ENCODE data around the gene INPP5J. TPM values are rescaled to one million over a fixed set of nuclear protein-coding genes. Genes with fewer than 3 reads are reported as not detected.

The INPP5J gene
- total RNA-seq, 2 experiments from 2014 or later: 0.15 TPM; not detected in 1

GRCh38 chr22:31112547-31113091 lies 10.1 kb upstream of the INPP5J start:
- POLR2A ChIA-PET: interaction anchor here (0.7 kb wide), 1 partner anchor 633 kb away, joined by 3 read pairs; no protein-coding TSS in a partner anchor
- CTCF ChIA-PET: interaction anchor here (1.0 to 1.2 kb wide), 2 partner anchors 27 to 274 kb away, joined by 3 read pairs; no protein-coding TSS in a partner anchor

- ChIA-PET POLR2A (no interaction called here), CTCF (interaction anchor here (0.9 kb wide), 1 partner anchor 33 kb away, joined by 4 read pairs; no protein-coding TSS in a partner anchor)
Observed at GRCh38 chr22:31118046-31118820, 4.5 kb upstream of the INPP5J start.

GRCh38 chr22:31119026-31119717 lies 3.6 kb upstream of the INPP5J start:
- ChIA-PET POLR2A (no interaction called here), CTCF (interaction anchor here (0.9 kb wide), 1 partner anchor 34 kb away, joined by 4 read pairs; no protein-coding TSS in a partner anchor)

GRCh38 chr22:31120230-31120629 lies 2.5 kb upstream of the INPP5J start:
- ChIA-PET POLR2A (interaction anchor here (0.7 kb wide), 1 partner anchor 23 kb away, joined by 3 read pairs; no protein-coding TSS in a partner anchor), CTCF (interaction anchor here (0.6 kb wide), 1 partner anchor 346 kb away, joined by 3 read pairs; no protein-coding TSS in a partner anchor)

- POLR2A ChIA-PET: no interaction called here
- CTCF ChIA-PET: interaction anchor here (0.6 kb wide), 1 partner anchor 346 kb away, joined by 3 read pairs; no protein-coding TSS in a partner anchor
Observed at GRCh38 chr22:31120642-31121041, 2.1 kb upstream of the INPP5J start.

GRCh38 chr22:31121403-31121802 lies 1.4 kb upstream of the INPP5J start:
- ChIA-PET POLR2A (no interaction called here), CTCF (no interaction called here)

- ChIA-PET CTCF (no interaction called here), POLR2A (no interaction called here)
Observed at GRCh38 chr22:31122196-31122531, 602 bp upstream of the INPP5J start.

- ChIA-PET CTCF (no interaction called here), POLR2A (no interaction called here)
Observed at GRCh38 chr22:31123292-31123602, 481 bp downstream of the INPP5J start.

GRCh38 chr22:31124290-31124689 lies 1.5 kb downstream of the INPP5J start:
- ChIA-PET CTCF (interaction anchor here (0.7 to 1.0 kb wide), 2 partner anchors 16 to 17 kb away, joined by 3 to 4 read pairs; partner anchors contain the start of genes PLA2G3 and SELENOM), POLR2A (no interaction called here)

- ChIA-PET POLR2A (interaction anchor here (0.6 kb wide), 1 partner anchor 221 kb away, joined by 4 read pairs; the partner anchor contains the start of gene PATZ1), CTCF (interaction anchor here (0.7 to 1.0 kb wide), 2 partner anchors 16 to 17 kb away, joined by 3 to 4 read pairs; partner anchors contain the start of genes PLA2G3 and SELENOM)
Observed at GRCh38 chr22:31124811-31125465, 2.2 kb downstream of the INPP5J start.

GRCh38 chr22:31125521-31126117 lies 2.9 kb downstream of the INPP5J start:
- CTCF ChIA-PET: no interaction called here

GRCh38 chr22:31126128-31126868 lies 3.5 kb downstream of the INPP5J start:
- ChIA-PET CTCF (no interaction called here), POLR2A (no interaction called here)

More at GRCh38 chr22:31125521-31126117, 2.9 kb downstream of the INPP5J start:
- POLR2A ChIA-PET: interaction anchor here (0.5 kb wide), 1 partner anchor 243 kb away, joined by 3 read pairs; no protein-coding TSS in a partner anchor

- CTCF ChIA-PET: no interaction called here
- POLR2A ChIA-PET: no interaction called here
Observed at GRCh38 chr22:31126869-31127175, 4.1 kb downstream of the INPP5J start.

- ChIA-PET CTCF (no interaction called here), POLR2A (no interaction called here)
Observed at GRCh38 chr22:31127181-31127772, 4.5 kb downstream of the INPP5J start.

GRCh38 chr22:31128156-31128555 lies 5.4 kb downstream of the INPP5J start:
- CTCF ChIA-PET: no interaction called here
- POLR2A ChIA-PET: no interaction called here

GRCh38 chr22:31130873-31131272 lies 8.1 kb downstream of the INPP5J start:
- CTCF ChIA-PET: no interaction called here

GRCh38 chr22:31133911-31134310 lies 11.1 kb downstream of the INPP5J start:
- POLR2A ChIA-PET: no interaction called here
- CTCF ChIA-PET: no interaction called here

More at GRCh38 chr22:31130873-31131272, 8.1 kb downstream of the INPP5J start:
- POLR2A ChIA-PET: no interaction called here

- POLR2A ChIA-PET: no interaction called here
Observed at GRCh38 chr22:31134688-31135087, 11.9 kb downstream of the INPP5J start.

GRCh38 chr22:31135706-31136105 lies 12.9 kb downstream of the INPP5J start:
- CTCF ChIA-PET: interaction anchor here (1.3 kb wide), 1 partner anchor 28 kb away, joined by 3 read pairs; the partner anchor contains the start of gene SELENOM
- POLR2A ChIA-PET: no interaction called here

More at GRCh38 chr22:31134688-31135087, 11.9 kb downstream of the INPP5J start:
- CTCF ChIA-PET: no interaction called here

Measured in activated CD8-positive, alpha-beta memory T cell treated with anti-CD3 and anti-CD28 coated beads for 36 hours (primary cell).